Measurements from ENCODE around the gene ATXN1.

DNA sequence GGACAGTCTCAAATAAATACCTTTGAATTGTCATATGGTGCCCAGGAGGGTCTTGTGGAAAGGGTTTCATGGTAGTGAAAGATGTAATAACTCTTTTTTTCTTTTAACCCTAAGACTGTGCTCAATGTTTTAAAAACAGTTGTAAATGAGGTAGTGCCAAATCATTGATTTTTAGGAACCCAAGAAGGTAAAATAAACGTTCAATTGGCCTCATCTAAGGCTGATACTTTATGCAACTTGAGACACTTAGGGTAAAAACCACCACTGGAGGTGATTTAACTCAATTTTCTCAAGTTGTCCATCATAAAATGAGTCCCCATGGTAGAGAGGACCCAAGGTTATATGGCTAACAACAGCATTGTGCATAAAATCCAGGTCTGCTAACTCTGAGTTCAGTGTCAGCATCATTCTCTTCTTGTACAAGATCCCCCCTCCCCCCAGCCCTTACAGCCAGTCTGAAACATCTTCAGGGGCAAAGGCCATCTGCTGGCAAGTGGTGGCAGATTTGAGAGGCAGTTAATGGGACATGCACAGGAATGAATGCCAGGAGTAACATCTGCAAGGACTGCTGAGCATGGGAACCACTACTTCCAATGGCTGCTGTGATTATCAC lies 278.5 kb downstream of the ATXN1 start:
- no peak for TF ChIP-seq POLR2A (IDR thresholded peaks at IDR 0.05; ENCODE audit: low read depth)
- TF ChIP-seq CTCF (IDR thresholded peaks at IDR 0.05) = no peak
